Measurements from ENCODE around the gene PPP1CA.

- TF ChIP-seq EZH2 (IDR thresholded peaks at IDR 0.05; ENCODE audit: insufficient read depth, poor library complexity, severe bottlenecking) (no peak), EZH2phosphoT487 (IDR thresholded peaks at IDR 0.05; ENCODE audit: insufficient read depth, low read depth) (no peak)
Observed at GRCh38 chr11:67439321-67440228, 37.9 kb upstream of the PPP1CA start.
